HEK293 (cell line): Measurements from ENCODE around the gene BCL2.

Experiments
- ZNF335 ChIP-seq: fragments of 450-650 bp; formaldehyde crosslinking; conservative IDR thresholded peaks from 2 replicates; pipeline ENCODE4 v1.5.1; 2016; ENCODE audit warnings: missing biosample characterization, missing genetic modification characterization
- ZNF530 ChIP-seq: fragments of 450-650 bp; formaldehyde crosslinking; IDR thresholded peaks from 2 replicates; pipeline ENCODE4 v1.5.1; 2016; ENCODE audit warnings: low read depth, missing biosample characterization, missing genetic modification characterization
- ZNF561 ChIP-seq: fragments of 450-650 bp; IDR thresholded peaks from 2 replicates; pipeline ENCODE4 v1.5.1; 2018; ENCODE audit warnings: missing biosample characterization, missing genetic modification characterization, borderline replicate concordance

DNA sequence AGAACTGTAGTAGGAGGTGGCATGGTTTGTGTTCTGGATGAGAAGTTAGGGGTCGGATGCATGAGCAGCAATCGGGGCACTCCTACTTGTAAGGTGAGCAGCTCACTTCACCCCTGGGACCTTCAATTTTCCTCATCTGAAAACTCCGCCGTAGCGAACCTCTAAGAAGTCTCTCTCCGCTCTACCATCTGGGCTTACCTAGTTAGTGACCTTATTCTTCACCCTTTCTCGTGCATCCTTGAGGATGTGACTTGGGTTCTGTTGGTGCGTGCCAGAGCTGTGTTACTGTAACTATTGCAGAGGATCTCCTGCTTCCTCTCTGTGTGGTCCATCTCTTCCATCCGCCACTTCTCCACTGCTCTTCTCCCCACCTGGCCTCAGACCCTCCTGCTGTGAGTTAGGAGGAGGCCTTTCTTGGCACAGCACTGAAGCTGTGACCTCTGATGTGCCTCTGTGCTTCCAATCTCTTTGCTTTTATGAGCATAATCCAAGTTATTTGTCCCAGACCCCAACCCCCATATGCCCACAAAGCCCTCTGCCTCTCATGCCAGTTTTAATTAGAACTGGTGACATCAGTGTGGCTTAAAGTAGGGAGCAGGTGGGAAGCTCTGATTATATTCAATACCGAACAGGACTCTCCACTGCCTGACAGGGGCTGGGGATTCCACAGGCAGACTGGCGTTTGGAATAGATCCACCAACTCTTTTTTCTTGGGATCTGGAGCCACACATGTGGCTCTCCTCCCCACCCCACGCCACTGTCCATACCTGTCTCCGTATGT, 178.4 kb downstream of the BCL2 start:
- TF ChIP-seq ZNF561 (tag by site-specific recombination) (no peak), ZNF530 (no peak), ZNF335 (tag by site-specific recombination) (no peak)
